GM23248 (cell line): ENCODE results near the gene THAP7.

Source experiments
- EZH2 ChIP-seq: fragments of 200-600 bp; sonication (generic); IDR thresholded peaks from 2 replicates; pipeline ENCODE4 v1.6.1; 2018; ENCODE audit warnings: antibody characterized with exemption, mild to moderate bottlenecking; ENCODE audit not compliant: insufficient read depth, poor library complexity, severe bottlenecking
- EZH2phosphoT487 ChIP-seq: fragments of 200-600 bp; sonication (generic); IDR thresholded peaks from 2 replicates; pipeline ENCODE4 v1.6.1; 2018; ENCODE audit warnings: antibody characterized with exemption, moderate library complexity, mild to moderate bottlenecking, low read depth; ENCODE audit not compliant: insufficient read depth

GRCh38 chr22:20982563-20982882 lies 19.4 kb downstream of the THAP7 start:
- TF ChIP-seq EZH2phosphoT487 (no peak), EZH2 (no peak)
